ENCODE measurements around the gene BTBD2.

The BTBD2 gene

DNA sequence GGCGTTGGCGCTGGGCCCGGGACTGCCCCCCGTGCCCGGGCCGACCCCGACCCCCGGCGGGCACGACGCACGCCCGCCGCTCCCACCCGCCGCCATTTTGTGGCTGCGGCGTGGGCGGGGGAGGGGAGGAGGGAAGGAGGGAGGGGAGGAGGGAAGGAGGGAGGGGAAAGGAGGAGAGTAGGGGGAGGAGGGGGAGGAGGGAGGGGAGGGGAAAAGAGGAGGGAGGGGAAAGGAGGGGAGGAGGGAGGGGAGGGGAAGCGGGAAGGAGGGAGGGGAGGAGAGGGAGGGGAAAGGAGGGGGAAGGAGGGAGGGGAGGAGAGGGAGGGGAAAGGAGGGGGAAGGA lies at the start of gene BTBD2:
Gene BTBD2, minus strand, starts transcription at position 107 of the 343 bp plus-strand sequence. Its CDS starts 11 bp downstream, at position 96.
- TF ChIP-seq, protein P1, sequence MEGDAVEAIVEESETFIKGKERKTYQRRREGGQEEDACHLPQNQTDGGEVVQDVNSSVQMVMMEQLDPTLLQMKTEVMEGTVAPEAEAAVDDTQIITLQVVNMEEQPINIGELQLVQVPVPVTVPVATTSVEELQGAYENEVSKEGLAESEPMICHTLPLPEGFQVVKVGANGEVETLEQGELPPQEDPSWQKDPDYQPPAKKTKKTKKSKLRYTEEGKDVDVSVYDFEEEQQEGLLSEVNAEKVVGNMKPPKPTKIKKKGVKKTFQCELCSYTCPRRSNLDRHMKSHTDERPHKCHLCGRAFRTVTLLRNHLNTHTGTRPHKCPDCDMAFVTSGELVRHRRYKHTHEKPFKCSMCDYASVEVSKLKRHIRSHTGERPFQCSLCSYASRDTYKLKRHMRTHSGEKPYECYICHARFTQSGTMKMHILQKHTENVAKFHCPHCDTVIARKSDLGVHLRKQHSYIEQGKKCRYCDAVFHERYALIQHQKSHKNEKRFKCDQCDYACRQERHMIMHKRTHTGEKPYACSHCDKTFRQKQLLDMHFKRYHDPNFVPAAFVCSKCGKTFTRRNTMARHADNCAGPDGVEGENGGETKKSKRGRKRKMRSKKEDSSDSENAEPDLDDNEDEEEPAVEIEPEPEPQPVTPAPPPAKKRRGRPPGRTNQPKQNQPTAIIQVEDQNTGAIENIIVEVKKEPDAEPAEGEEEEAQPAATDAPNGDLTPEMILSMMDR (conservative IDR thresholded peaks at IDR 0.05; ENCODE audit: low read depth), result no peak
- peak within 1 kb of the TSS; percentile 79 for H3K27ac ChIP-seq
- DNase-seq (ENCODE audit: low spot score), result peak; percentile 59
- CTCF ChIA-PET, result no interaction called here
- POLR2A ChIA-PET (ENCODE audit: low non-redundant PET), result no interaction called here

DNA sequence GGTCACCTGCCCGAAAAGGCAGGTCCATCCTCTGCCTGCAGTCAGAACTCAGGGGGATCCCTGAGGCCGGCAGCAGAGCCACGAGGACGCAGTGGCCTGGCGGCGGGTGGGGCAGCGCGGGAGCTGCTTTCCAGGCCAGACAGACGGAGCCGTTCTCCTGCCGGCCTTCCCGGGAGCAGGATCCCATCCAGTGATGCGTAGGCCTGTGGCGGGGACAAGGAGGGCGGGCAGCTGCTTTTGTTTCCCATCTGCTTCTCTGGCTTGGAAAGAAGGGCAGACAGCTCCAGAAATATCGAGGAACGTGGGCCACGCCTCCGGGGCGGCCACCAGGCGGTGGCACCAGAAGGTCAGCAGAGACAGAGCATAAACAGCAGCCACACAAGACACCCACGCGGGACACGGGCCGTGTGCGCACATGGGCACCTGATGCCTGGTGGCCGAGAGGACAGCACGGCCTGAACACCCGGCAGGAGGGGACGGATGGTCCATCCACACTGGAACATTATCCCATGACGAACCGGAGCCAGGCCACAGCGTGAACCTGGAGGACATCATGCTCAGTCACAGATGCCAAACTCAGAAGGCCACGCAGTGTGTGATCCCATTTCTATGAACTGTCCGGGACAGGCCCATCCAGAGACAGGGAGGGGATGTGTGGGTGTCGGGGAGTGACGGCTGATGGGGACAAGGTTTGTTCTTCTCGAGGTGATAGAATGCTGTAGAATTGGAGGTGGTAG lies 49.4 kb upstream of the BTBD2 start:
- TF ChIP-seq, protein P1 (conservative IDR thresholded peaks at IDR 0.05; ENCODE audit: low read depth), result no peak
- DNase-seq (ENCODE audit: low spot score), result no peak
- H3K27ac ChIP-seq, result peak overlapping the region; percentile 100
- ChIA-PET POLR2A (ENCODE audit: low non-redundant PET) (no interaction called here), CTCF (no interaction called here)

DNA sequence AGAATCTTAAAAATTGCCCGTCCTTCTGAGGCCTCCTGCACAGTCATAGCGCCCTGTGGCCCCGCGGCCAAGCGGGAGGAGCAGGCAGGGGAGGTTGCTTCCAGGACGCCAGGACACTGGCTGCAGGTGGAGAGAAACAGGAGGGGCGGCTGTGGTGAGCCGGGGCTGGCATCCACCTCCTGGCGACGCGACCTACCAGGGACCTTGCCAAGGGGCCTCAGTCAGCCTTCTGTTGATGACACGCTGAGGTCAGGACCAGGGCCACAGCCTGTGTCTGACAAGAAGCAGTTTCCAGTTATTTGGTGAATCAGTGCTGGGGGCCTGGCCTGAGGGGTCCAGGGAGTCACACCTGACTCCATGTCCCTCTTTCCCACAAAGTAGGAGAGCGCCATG lies 48.9 kb upstream of the BTBD2 start:
- ChIA-PET POLR2A (ENCODE audit: low non-redundant PET) (no interaction called here), CTCF (no interaction called here)
- peak overlapping the region; percentile 100 for H3K27ac ChIP-seq

DNA sequence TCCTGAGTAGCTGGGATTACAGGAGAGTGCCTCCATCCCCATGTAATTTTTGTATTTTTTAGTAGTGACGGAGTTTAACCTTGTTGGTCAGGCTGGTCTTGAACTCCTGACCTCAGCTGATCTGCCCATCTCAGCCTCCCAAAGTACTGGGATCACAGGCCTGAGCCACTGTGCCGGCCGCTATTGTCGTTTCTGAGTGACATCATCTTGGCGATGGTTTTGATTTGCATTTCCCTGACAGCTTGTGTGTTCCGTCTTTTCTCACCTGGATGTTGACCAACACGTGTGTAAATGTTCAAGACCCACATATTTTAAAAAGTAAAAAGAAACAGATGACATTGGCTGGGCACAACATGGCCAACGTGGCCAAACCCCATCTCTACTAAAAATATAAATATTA lies 48.3 kb upstream of the BTBD2 start:
- H3K27ac ChIP-seq, result peak overlapping the region; percentile 100
- TF ChIP-seq, protein P1 (conservative IDR thresholded peaks at IDR 0.05; ENCODE audit: low read depth), result no peak
- no peak for DNase-seq (ENCODE audit: low spot score)
- ChIA-PET POLR2A (ENCODE audit: low non-redundant PET) (no interaction called here), CTCF (no interaction called here)

More for the DNA sequence above, 48.9 kb upstream of the BTBD2 start:
- TF ChIP-seq, protein P1 (conservative IDR thresholded peaks at IDR 0.05; ENCODE audit: low read depth), result no peak
- DNase-seq (ENCODE audit: low spot score), result no peak

DNA sequence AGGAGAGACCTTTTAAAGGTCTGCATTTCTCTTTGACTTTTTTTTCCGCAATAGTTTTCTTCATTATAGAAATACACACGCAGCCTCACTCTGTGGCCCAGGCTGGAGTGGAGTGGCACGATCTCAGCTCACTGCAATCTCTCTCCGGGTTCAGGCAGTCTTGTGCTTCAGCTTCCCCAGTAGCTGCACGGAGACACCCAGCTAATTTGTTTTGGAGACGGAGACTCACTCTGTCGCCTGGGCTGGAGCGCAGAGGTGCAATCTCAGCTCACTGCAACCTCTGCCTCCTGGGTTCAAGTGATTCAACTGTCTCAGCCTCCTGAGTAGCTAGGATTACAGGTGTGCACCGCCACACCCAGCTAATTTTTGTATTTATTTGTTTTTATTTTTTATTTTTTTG lies 47.3 kb upstream of the BTBD2 start:
- POLR2A ChIA-PET (ENCODE audit: low non-redundant PET), result no interaction called here
- CTCF ChIA-PET, result interaction anchor here (0.6 to 1.0 kb wide), 2 partner anchors 15 to 132 kb away, joined by 3 read pairs; no protein-coding TSS in a partner anchor
- no peak for DNase-seq (ENCODE audit: low spot score)
- TF ChIP-seq, protein P1 (conservative IDR thresholded peaks at IDR 0.05; ENCODE audit: low read depth), result no peak
- peak overlapping the region; percentile 100 for H3K27ac ChIP-seq

DNA sequence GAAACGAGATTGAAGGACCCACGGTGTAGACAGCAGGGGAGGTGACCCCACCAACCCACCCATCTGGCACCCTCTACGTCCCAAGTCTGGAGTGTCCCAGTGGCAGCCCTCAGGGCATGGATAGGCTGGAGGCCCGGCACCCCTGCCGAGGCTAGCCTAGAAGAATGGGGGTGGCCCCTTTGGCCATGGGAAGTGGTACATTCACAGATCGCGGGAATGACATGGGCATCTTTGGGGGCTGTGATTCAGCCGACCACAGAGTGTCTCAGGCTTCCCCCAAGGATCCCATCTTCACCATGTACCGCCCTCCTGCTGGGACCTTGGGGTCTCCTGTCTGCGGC lies 46.8 kb upstream of the BTBD2 start:
- ChIA-PET CTCF (interaction anchor here (0.6 to 1.1 kb wide), 3 partner anchors 8 to 131 kb away, joined by 3 read pairs; no protein-coding TSS in a partner anchor), POLR2A (ENCODE audit: low non-redundant PET) (no interaction called here)
- TF ChIP-seq, protein P1 (conservative IDR thresholded peaks at IDR 0.05; ENCODE audit: low read depth), result no peak
- H3K27ac ChIP-seq, result peak overlapping the region; percentile 100
- no peak for DNase-seq (ENCODE audit: low spot score)

All from RWPE1 (cell line).